DND-41 (cell line): ENCODE measurements around the gene POTEG.
"Not testable (repeated sequence)": the region's sequence is repeated elsewhere in the genome, so short reads cannot be mapped to it uniquely, and the experiment has no call there.

Source experiments
- EZH2 ChIP-seq: IDR thresholded peaks from 3 replicates; pipeline ENCODE4 v1.6.1; 2012; ENCODE audit warnings: borderline replicate concordance, low read depth, mild to moderate bottlenecking, moderate library complexity, low read length, inconsistent platforms; ENCODE audit not compliant: severe bottlenecking
- TF ChIP-seq, protein P1 (sequence below): IDR thresholded peaks from 2 replicates; pipeline ENCODE4 v1.5.1; 2012; ENCODE audit warnings: borderline replicate concordance, low read length, moderate library complexity, mild to moderate bottlenecking; ENCODE audit not compliant: poor library complexity, severe bottlenecking; ENCODE audit errors: extremely low read depth

GRCh38 chr14:19386309-19386708 is 47.8 kb downstream of the POTEG start:
- TF ChIP-seq, protein P1, sequence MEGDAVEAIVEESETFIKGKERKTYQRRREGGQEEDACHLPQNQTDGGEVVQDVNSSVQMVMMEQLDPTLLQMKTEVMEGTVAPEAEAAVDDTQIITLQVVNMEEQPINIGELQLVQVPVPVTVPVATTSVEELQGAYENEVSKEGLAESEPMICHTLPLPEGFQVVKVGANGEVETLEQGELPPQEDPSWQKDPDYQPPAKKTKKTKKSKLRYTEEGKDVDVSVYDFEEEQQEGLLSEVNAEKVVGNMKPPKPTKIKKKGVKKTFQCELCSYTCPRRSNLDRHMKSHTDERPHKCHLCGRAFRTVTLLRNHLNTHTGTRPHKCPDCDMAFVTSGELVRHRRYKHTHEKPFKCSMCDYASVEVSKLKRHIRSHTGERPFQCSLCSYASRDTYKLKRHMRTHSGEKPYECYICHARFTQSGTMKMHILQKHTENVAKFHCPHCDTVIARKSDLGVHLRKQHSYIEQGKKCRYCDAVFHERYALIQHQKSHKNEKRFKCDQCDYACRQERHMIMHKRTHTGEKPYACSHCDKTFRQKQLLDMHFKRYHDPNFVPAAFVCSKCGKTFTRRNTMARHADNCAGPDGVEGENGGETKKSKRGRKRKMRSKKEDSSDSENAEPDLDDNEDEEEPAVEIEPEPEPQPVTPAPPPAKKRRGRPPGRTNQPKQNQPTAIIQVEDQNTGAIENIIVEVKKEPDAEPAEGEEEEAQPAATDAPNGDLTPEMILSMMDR: not testable (repeated sequence)
- TF ChIP-seq EZH2: not testable (repeated sequence)
